ENCODE measurements around the gene AFG1L. TPM values are rescaled to one million over a fixed set of nuclear protein-coding genes. Genes with fewer than 3 reads are reported as not detected.

Gene AFG1L
- total RNA-seq, 2 experiments from 2014 or later, result 5.6 to 6.3 TPM

GRCh38 chr6:108497883-108498282 is 203.0 kb downstream of the AFG1L start:
- no peaks in the 10 kb centered on the region for H3K4me1 Mint-ChIP-seq (ENCODE audit: low read depth)
- no peak overlapping the region for H3K4me3 Mint-ChIP-seq
- H3K9me3 Mint-ChIP-seq, result no peaks in the 10 kb centered on the region
- ATAC-seq (no peak), DNase-seq (peak; percentile 41)
- intact Hi-C loops (cut with micrococcal nuclease), result loop anchor here (10.0 kb wide), 1 partner anchor 333 kb away; the partner anchor contains the start of gene NR2E1
- no peaks in the 10 kb centered on the region for H3K27me3 Mint-ChIP-seq
- no peak for TF ChIP-seq CTCF (IDR thresholded peaks at IDR 0.05)
- POLR2A ChIA-PET, result no interaction called here
- CTCF ChIA-PET, result interaction anchor here (1.2 to 1.3 kb wide), 4 partner anchors 14 to 365 kb away, joined by 3 to 4 read pairs (median 4); partner anchors contain the start of gene SNX3
- peaks cover 7% of the 10 kb centered on the region for H3K36me3 Mint-ChIP-seq (ENCODE audit: low read depth)
- H3K27ac Mint-ChIP-seq, result no peak overlapping the region

- TF ChIP-seq CTCF (IDR thresholded peaks at IDR 0.05), result no peak
- Mint-ChIP-seq H3K27ac (no peak overlapping the region), H3K4me3 (no peak overlapping the region), H3K27me3 (no peaks in the 10 kb centered on the region), H3K4me1 (ENCODE audit: low read depth) (no peaks in the 10 kb centered on the region), H3K9me3 (peaks cover 1% of the 10 kb centered on the region), H3K36me3 (ENCODE audit: low read depth) (peaks cover 10% of the 10 kb centered on the region)
- POLR2A ChIA-PET, result no interaction called here
- intact Hi-C loops (cut with micrococcal nuclease), result no loop called here
- ATAC-seq (no peak), DNase-seq (no peak)
- CTCF ChIA-PET, result no interaction called here
Measured at GRCh38 chr6:108501559-108501958, 206.7 kb downstream of the AFG1L start.

- no peak for ATAC-seq
- no peak overlapping the region for H3K27ac Mint-ChIP-seq
Measured at GRCh38 chr6:108502832-108503231, 208.0 kb downstream of the AFG1L start.

GRCh38 chr6:108507316-108507715 is 212.5 kb downstream of the AFG1L start:
- no peak for ATAC-seq
- TF ChIP-seq CTCF (IDR thresholded peaks at IDR 0.05), result no peak
- Mint-ChIP-seq H3K27me3 (no peaks in the 10 kb centered on the region), H3K9me3 (peaks cover 1% of the 10 kb centered on the region), H3K27ac (no peak overlapping the region), H3K4me1 (ENCODE audit: low read depth) (no peaks in the 10 kb centered on the region), H3K4me3 (no peak overlapping the region), H3K36me3 (ENCODE audit: low read depth) (peaks cover 14% of the 10 kb centered on the region)
- POLR2A ChIA-PET, result interaction anchor here (0.9 kb wide), 1 partner anchor 375 kb away, joined by 3 read pairs; no protein-coding TSS in a partner anchor
- intact Hi-C loops (cut with micrococcal nuclease), result no loop called here
- CTCF ChIA-PET, result interaction anchor here (0.7 kb wide), 1 partner anchor 16 kb away, joined by 3 read pairs; no protein-coding TSS in a partner anchor
- DNase-seq, result no peak

More at GRCh38 chr6:108502832-108503231, 208.0 kb downstream of the AFG1L start:
- ChIA-PET CTCF (no interaction called here), POLR2A (no interaction called here)
- intact Hi-C loops (cut with micrococcal nuclease), result no loop called here
- TF ChIP-seq CTCF (IDR thresholded peaks at IDR 0.05), result no peak
- peaks cover 1% of the 10 kb centered on the region for H3K9me3 Mint-ChIP-seq
- no peak for DNase-seq
- H3K27me3 Mint-ChIP-seq, result no peaks in the 10 kb centered on the region
- H3K4me3 Mint-ChIP-seq, result no peak overlapping the region
- no peaks in the 10 kb centered on the region for H3K4me1 Mint-ChIP-seq (ENCODE audit: low read depth)
- peaks cover 10% of the 10 kb centered on the region for H3K36me3 Mint-ChIP-seq (ENCODE audit: low read depth)

GRCh38 chr6:108510461-108511319 is 215.8 kb downstream of the AFG1L start:
- intact Hi-C loops (cut with micrococcal nuclease), result no loop called here
- no peaks in the 10 kb centered on the region for H3K27me3 Mint-ChIP-seq
- H3K4me3 Mint-ChIP-seq, result no peak overlapping the region
- peaks cover 2% of the 10 kb centered on the region for H3K9me3 Mint-ChIP-seq
- no peak overlapping the region for H3K27ac Mint-ChIP-seq
- POLR2A ChIA-PET, result no interaction called here
- TF ChIP-seq CTCF (IDR thresholded peaks at IDR 0.05), result no peak
- CTCF ChIA-PET, result interaction anchor here (1.0 kb wide), 1 partner anchor 14 kb away, joined by 4 read pairs; no protein-coding TSS in a partner anchor
- DNase-seq (no peak), ATAC-seq (no peak)
- no peaks in the 10 kb centered on the region for H3K4me1 Mint-ChIP-seq (ENCODE audit: low read depth)
- peaks cover 8% of the 10 kb centered on the region for H3K36me3 Mint-ChIP-seq (ENCODE audit: low read depth)
